CD8-positive, alpha-beta memory T cell (primary cell): Measurements from ENCODE around the gene LRRC30. TPM values are rescaled to one million over a fixed set of nuclear protein-coding genes. Genes with fewer than 3 reads are reported as not detected.

Source experiments
- CTCF ChIA-PET: fragments of 350-600 bp; sonication (Branson Sonifier 250); formaldehyde crosslinking; loops from one replicate; lab custom pipeline; 2021; ENCODE audit warnings: antibody characterized with exemption; lab: Charles Lee
- POLR2A ChIA-PET: fragments of 350-600 bp; sonication (Branson Sonifier 250); formaldehyde crosslinking; loops from one replicate; lab custom pipeline; 2021; ENCODE audit warnings: antibody characterized with exemption; lab: Charles Lee
- DNase-seq, 5 donors: peaks; one replicate each; pipeline versions ENCODE4 v3.0.0 to v3.0.0-alpha.2; 2020 to 2022; ENCODE audit warnings: mixed read lengths in 1 of 5
- H3K27ac ChIP-seq: one replicate; pipeline ENCODE4 v1.7.0; 2013; ENCODE audit warnings: low read depth, mild to moderate bottlenecking, low read length, moderate library complexity
- H3K27me3 ChIP-seq: 2 replicates; pipeline ENCODE4 v1.7.0; 2013; ENCODE audit warnings: low read length, mild to moderate bottlenecking; ENCODE audit not compliant: insufficient read depth, poor library complexity, severe bottlenecking
- H3K36me3 ChIP-seq: 2 replicates; pipeline ENCODE4 v1.7.0; 2013; ENCODE audit warnings: mild to moderate bottlenecking, low read length, moderate library complexity; ENCODE audit not compliant: insufficient read depth
- H3K4me1 ChIP-seq: 2 replicates; pipeline ENCODE4 v1.7.0; 2013; ENCODE audit warnings: mild to moderate bottlenecking, low read length, moderate library complexity; ENCODE audit not compliant: insufficient read depth
- H3K4me3 ChIP-seq: 2 replicates; pipeline ENCODE4 v1.7.0; 2013; ENCODE audit warnings: mild to moderate bottlenecking, low read length
- H3K9me3 ChIP-seq: 2 replicates; pipeline ENCODE4 v1.7.0; 2013; ENCODE audit warnings: mild to moderate bottlenecking, low read length
- H3K27ac Mint-ChIP-seq, 8 donors: one replicate each; pipeline ENCODE4 v1.8.0; 2020 to 2021; ENCODE audit warnings: mixed read lengths in 8 of 8, mild to moderate bottlenecking in 6 of 8, inconsistent platforms in 3 of 8, moderate library complexity in 3 of 8
- H3K27me3 Mint-ChIP-seq, 2 donors: one replicate each; pipeline ENCODE4 v1.8.0; 2020 to 2021; ENCODE audit warnings: mixed read lengths in 2 of 2, mild to moderate bottlenecking in 1 of 2, moderate library complexity in 1 of 2
- H3K36me3 Mint-ChIP-seq, 3 donors: one replicate each; pipeline ENCODE4 v1.8.0; 2020 to 2021; ENCODE audit warnings: mixed read lengths in 3 of 3, inconsistent platforms in 1 of 3, mild to moderate bottlenecking in 1 of 3
- H3K4me1 Mint-ChIP-seq, 3 donors: one replicate each; pipeline ENCODE4 v1.8.0; 2020 to 2021; ENCODE audit warnings: mixed read lengths in 3 of 3, inconsistent platforms in 1 of 3, mild to moderate bottlenecking in 1 of 3
- H3K4me3 Mint-ChIP-seq, 7 donors: one replicate each; pipeline ENCODE4 v1.8.0; 2020 to 2021; ENCODE audit warnings: mixed read lengths in 7 of 7, mild to moderate bottlenecking in 6 of 7, moderate library complexity in 4 of 7, inconsistent platforms in 2 of 7
- H3K9me3 Mint-ChIP-seq, 5 donors: one replicate each; pipeline ENCODE4 v1.8.0; 2020 to 2022; ENCODE audit warnings: mixed read lengths in 5 of 5, mild to moderate bottlenecking in 3 of 5, moderate library complexity in 2 of 5, inconsistent platforms in 1 of 5
- polyA plus RNA-seq: library from polyadenylated mRNA; unstranded; fragments of 300-500 nt; fragmentation: Illumina TruSeq; gene quantifications from one replicate; pipeline ENCODE4 v1.2.3, GENCODE V29; 2021
- total RNA-seq, 2 experiments: library from RNA; stranded (reverse); gene quantifications; one replicate each; pipeline ENCODE4 v1.2.3, GENCODE V29; 2021

Gene LRRC30
- total and polyA plus RNA-seq, 3 experiments from 2014 or later, result not detected

- no peak overlapping the region for H3K4me3 Mint-ChIP-seq
- no peak overlapping the region for H3K27ac Mint-ChIP-seq
- CTCF ChIA-PET, result no interaction called here
- Histone ChIP-seq H3K36me3 (no peaks in the 10 kb centered on the region), H3K9me3 (no peaks in the 10 kb centered on the region), H3K27me3 (no peaks in the 10 kb centered on the region), H3K4me3 (no peak overlapping the region), H3K4me1 (no peaks in the 10 kb centered on the region), H3K27ac (no peak overlapping the region)
- H3K9me3 Mint-ChIP-seq, result peaks cover 0 to 7% (median 5%) of the 10 kb centered on the region in 5 donors
- POLR2A ChIA-PET, result no interaction called here
- no peaks in the 10 kb centered on the region for H3K36me3 Mint-ChIP-seq
- no peaks in the 10 kb centered on the region for H3K27me3 Mint-ChIP-seq
- DNase-seq, result no peak
- H3K4me1 Mint-ChIP-seq, result no peaks in the 10 kb centered on the region
Observed at GRCh38 chr18:7232218-7232617, 1.3 kb downstream of the LRRC30 start.

GRCh38 chr18:7233134-7233810 lies 2.4 kb downstream of the LRRC30 start:
- CTCF ChIA-PET, result no interaction called here
- Mint-ChIP-seq H3K9me3 (peaks cover 0 to 7% (median 4%) of the 10 kb centered on the region in 5 donors), H3K27me3 (no peaks in the 10 kb centered on the region), H3K4me3 (no peak overlapping the region), H3K27ac (no peak overlapping the region), H3K36me3 (no peaks in the 10 kb centered on the region), H3K4me1 (no peaks in the 10 kb centered on the region)
- Histone ChIP-seq H3K4me3 (no peak overlapping the region), H3K36me3 (no peaks in the 10 kb centered on the region), H3K27me3 (no peaks in the 10 kb centered on the region), H3K4me1 (no peaks in the 10 kb centered on the region), H3K27ac (no peak overlapping the region), H3K9me3 (no peaks in the 10 kb centered on the region)
- POLR2A ChIA-PET, result no interaction called here
- DNase-seq, result no peak

GRCh38 chr18:7234091-7234490 lies 3.2 kb downstream of the LRRC30 start:
- peaks cover 0 to 9% (median 2%) of the 10 kb centered on the region in 5 donors for H3K9me3 Mint-ChIP-seq
- H3K36me3 ChIP-seq, result no peaks in the 10 kb centered on the region
- H3K27me3 Mint-ChIP-seq, result no peaks in the 10 kb centered on the region
- H3K36me3 Mint-ChIP-seq, result no peaks in the 10 kb centered on the region
- DNase-seq, result no peak
- H3K27me3 ChIP-seq, result no peaks in the 10 kb centered on the region
- POLR2A ChIA-PET, result no interaction called here
- no peak overlapping the region for H3K4me3 Mint-ChIP-seq
- no peak overlapping the region for H3K4me3 ChIP-seq
- H3K9me3 ChIP-seq, result no peaks in the 10 kb centered on the region
- no peaks in the 10 kb centered on the region for H3K4me1 Mint-ChIP-seq
- H3K27ac Mint-ChIP-seq, result no peak overlapping the region
- H3K27ac ChIP-seq, result no peak overlapping the region
- no peaks in the 10 kb centered on the region for H3K4me1 ChIP-seq
- CTCF ChIA-PET, result no interaction called here

GRCh38 chr18:7234956-7235355 lies 4.1 kb downstream of the LRRC30 start:
- no peaks in the 10 kb centered on the region for H3K9me3 ChIP-seq
- no peaks in the 10 kb centered on the region for H3K36me3 ChIP-seq
- Mint-ChIP-seq H3K27ac (no peak overlapping the region), H3K4me3 (no peak overlapping the region), H3K4me1 (no peaks in the 10 kb centered on the region), H3K36me3 (no peaks in the 10 kb centered on the region), H3K9me3 (peaks cover 0 to 9% (median 0%) of the 10 kb centered on the region in 5 donors), H3K27me3 (no peaks in the 10 kb centered on the region)
- CTCF ChIA-PET, result no interaction called here
- no peak overlapping the region for H3K4me3 ChIP-seq
- POLR2A ChIA-PET, result no interaction called here
- no peaks in the 10 kb centered on the region for H3K27me3 ChIP-seq
- H3K27ac ChIP-seq, result no peak overlapping the region
- H3K4me1 ChIP-seq, result no peaks in the 10 kb centered on the region
- DNase-seq, result no peak

GRCh38 chr18:7236072-7236471 lies 5.2 kb downstream of the LRRC30 start:
- Histone ChIP-seq H3K36me3 (no peaks in the 10 kb centered on the region), H3K27me3 (no peaks in the 10 kb centered on the region), H3K9me3 (no peaks in the 10 kb centered on the region), H3K4me3 (no peak overlapping the region), H3K27ac (no peak overlapping the region), H3K4me1 (no peaks in the 10 kb centered on the region)
- CTCF ChIA-PET, result no interaction called here
- H3K27ac Mint-ChIP-seq, result no peak overlapping the region
- H3K4me3 Mint-ChIP-seq, result no peak overlapping the region
- no peaks in the 10 kb centered on the region for H3K36me3 Mint-ChIP-seq
- POLR2A ChIA-PET, result no interaction called here
- no peaks in the 10 kb centered on the region for H3K4me1 Mint-ChIP-seq
- peaks cover 0 to 9% (median 6%) of the 10 kb centered on the region in 5 donors for H3K9me3 Mint-ChIP-seq
- DNase-seq, result no peak
- no peaks in the 10 kb centered on the region for H3K27me3 Mint-ChIP-seq

- Mint-ChIP-seq H3K27ac (no peak overlapping the region), H3K27me3 (no peaks in the 10 kb centered on the region), H3K9me3 (peaks cover 0 to 9% (median 6%) of the 10 kb centered on the region in 5 donors), H3K36me3 (no peaks in the 10 kb centered on the region), H3K4me3 (no peak overlapping the region), H3K4me1 (no peaks in the 10 kb centered on the region)
- H3K36me3 ChIP-seq, result no peaks in the 10 kb centered on the region
- H3K4me1 ChIP-seq, result no peaks in the 10 kb centered on the region
- H3K27ac ChIP-seq, result no peak overlapping the region
- DNase-seq, result no peak
- no peak overlapping the region for H3K4me3 ChIP-seq
- ChIA-PET POLR2A (no interaction called here), CTCF (no interaction called here)
- no peaks in the 10 kb centered on the region for H3K9me3 ChIP-seq
- H3K27me3 ChIP-seq, result no peaks in the 10 kb centered on the region
Observed at GRCh38 chr18:7236933-7237332, 6.0 kb downstream of the LRRC30 start.

GRCh38 chr18:7237673-7238272 lies 6.9 kb downstream of the LRRC30 start:
- ChIA-PET CTCF (no interaction called here), POLR2A (no interaction called here)
- H3K4me3 ChIP-seq, result no peak overlapping the region
- no peaks in the 10 kb centered on the region for H3K27me3 Mint-ChIP-seq
- no peaks in the 10 kb centered on the region for H3K27me3 ChIP-seq
- peak overlapping the region in 1 of 8 donors; percentile 22 for H3K27ac Mint-ChIP-seq
- no peaks in the 10 kb centered on the region for H3K9me3 ChIP-seq
- no peaks in the 10 kb centered on the region for H3K4me1 Mint-ChIP-seq
- H3K4me1 ChIP-seq, result no peaks in the 10 kb centered on the region
- no peak overlapping the region for H3K27ac ChIP-seq
- H3K36me3 ChIP-seq, result no peaks in the 10 kb centered on the region
- H3K36me3 Mint-ChIP-seq, result no peaks in the 10 kb centered on the region
- peaks cover 0 to 9% (median 6%) of the 10 kb centered on the region in 5 donors for H3K9me3 Mint-ChIP-seq
- H3K4me3 Mint-ChIP-seq, result no peak overlapping the region
- DNase-seq, result no peak

- ChIA-PET POLR2A (no interaction called here), CTCF (no interaction called here)
- H3K27me3 Mint-ChIP-seq, result no peaks in the 10 kb centered on the region
- Histone ChIP-seq H3K27me3 (no peaks in the 10 kb centered on the region), H3K9me3 (no peaks in the 10 kb centered on the region), H3K4me3 (no peak overlapping the region), H3K4me1 (no peaks in the 10 kb centered on the region), H3K27ac (no peak overlapping the region), H3K36me3 (no peaks in the 10 kb centered on the region)
- no peak overlapping the region for H3K27ac Mint-ChIP-seq
- H3K9me3 Mint-ChIP-seq, result peaks cover 2 to 10% (median 5%) of the 10 kb centered on the region in 5 donors
- no peaks in the 10 kb centered on the region for H3K36me3 Mint-ChIP-seq
- DNase-seq, result no peak
- no peaks in the 10 kb centered on the region for H3K4me1 Mint-ChIP-seq
- no peak overlapping the region for H3K4me3 Mint-ChIP-seq
Observed at GRCh38 chr18:7242926-7243325, 12.0 kb downstream of the LRRC30 start.
